ENCODE results near the gene DENND2D. TPM values are rescaled to one million over a fixed set of nuclear protein-coding genes. Genes with fewer than 3 reads are reported as not detected.

The DENND2D gene
- total RNA-seq = 0.25 TPM in 1 of 3 replicates, not detected in the others
- long read RNA-seq = 0 reads

- DNase-seq (ENCODE audit: low spot score) = no peak
- TF ChIP-seq CTCF (IDR thresholded peaks at IDR 0.05) = no peak
These were observed at the start of gene DENND2D for GRCh38 chr1:111199881-111200801. TSS of gene DENND2D (minus strand) at chr1:111200646. CDS start at chr1:111200459, 187 bp downstream.

GRCh38 chr1:111249960-111250359, 49.5 kb upstream of the DENND2D start:
- Mint-ChIP-seq H3K4me3 (ENCODE audit: unreplicated experiment) (no peak overlapping the region), H3K9me3 (ENCODE audit: low read depth) (no peaks in the 10 kb centered on the region), H3K27ac (ENCODE audit: unreplicated experiment) (no peak overlapping the region), H3K27me3 (ENCODE audit: low read depth) (peaks cover 15% of the 10 kb centered on the region), H3K36me3 (ENCODE audit: low read depth) (no peaks in the 10 kb centered on the region), H3K4me1 (ENCODE audit: low read depth) (no peaks in the 10 kb centered on the region)
- no peak for TF ChIP-seq CTCF (IDR thresholded peaks at IDR 0.05)
- DNase-seq (ENCODE audit: low spot score) = no peak

More at GRCh38 chr1:111199881-111200801, at the start of gene DENND2D:
- Mint-ChIP-seq H3K27me3 (ENCODE audit: low read depth) (peaks cover 2% of the 10 kb centered on the region), H3K4me3 (ENCODE audit: unreplicated experiment) (no peak within 1 kb of the TSS), H3K4me1 (ENCODE audit: low read depth) (no peaks in the 10 kb centered on the region), H3K36me3 (ENCODE audit: low read depth) (no peaks in the 10 kb centered on the region), H3K27ac (ENCODE audit: unreplicated experiment) (no peak within 1 kb of the TSS), H3K9me3 (ENCODE audit: low read depth) (no peaks in the 10 kb centered on the region)

- no peak overlapping the region for H3K4me3 Mint-ChIP-seq (ENCODE audit: unreplicated experiment)
These were observed 46.8 kb upstream of the DENND2D start for GRCh38 chr1:111247125-111247838.

GRCh38 chr1:111242805-111243523, 42.5 kb upstream of the DENND2D start:
- H3K4me3 Mint-ChIP-seq (ENCODE audit: unreplicated experiment) = no peak overlapping the region
- H3K36me3 Mint-ChIP-seq (ENCODE audit: low read depth) = no peaks in the 10 kb centered on the region
- no peak for DNase-seq (ENCODE audit: low spot score)
- no peaks in the 10 kb centered on the region for H3K4me1 Mint-ChIP-seq (ENCODE audit: low read depth)
- TF ChIP-seq CTCF (IDR thresholded peaks at IDR 0.05) = no peak
- peaks cover 11% of the 10 kb centered on the region for H3K27me3 Mint-ChIP-seq (ENCODE audit: low read depth)
- H3K9me3 Mint-ChIP-seq (ENCODE audit: low read depth) = no peaks in the 10 kb centered on the region
- no peak overlapping the region for H3K27ac Mint-ChIP-seq (ENCODE audit: unreplicated experiment)

More at GRCh38 chr1:111247125-111247838, 46.8 kb upstream of the DENND2D start:
- no peaks in the 10 kb centered on the region for H3K36me3 Mint-ChIP-seq (ENCODE audit: low read depth)
- no peaks in the 10 kb centered on the region for H3K4me1 Mint-ChIP-seq (ENCODE audit: low read depth)
- no peaks in the 10 kb centered on the region for H3K9me3 Mint-ChIP-seq (ENCODE audit: low read depth)
- peaks cover 8% of the 10 kb centered on the region for H3K27me3 Mint-ChIP-seq (ENCODE audit: low read depth)
- H3K27ac Mint-ChIP-seq (ENCODE audit: unreplicated experiment) = no peak overlapping the region
- TF ChIP-seq CTCF (IDR thresholded peaks at IDR 0.05) = no peak
- no peak for DNase-seq (ENCODE audit: low spot score)

GRCh38 chr1:111241797-111242196, 41.4 kb upstream of the DENND2D start:
- Mint-ChIP-seq H3K4me1 (ENCODE audit: low read depth) (no peaks in the 10 kb centered on the region), H3K9me3 (ENCODE audit: low read depth) (no peaks in the 10 kb centered on the region), H3K27me3 (ENCODE audit: low read depth) (peaks cover 14% of the 10 kb centered on the region), H3K27ac (ENCODE audit: unreplicated experiment) (no peak overlapping the region), H3K36me3 (ENCODE audit: low read depth) (no peaks in the 10 kb centered on the region), H3K4me3 (ENCODE audit: unreplicated experiment) (no peak overlapping the region)
- TF ChIP-seq CTCF (IDR thresholded peaks at IDR 0.05) = no peak
- DNase-seq (ENCODE audit: low spot score) = no peak
